ENCODE data around the gene LRG1. TPM values are rescaled to one million over a fixed set of nuclear protein-coding genes. Genes with fewer than 3 reads are reported as not detected.

Gene LRG1
- total RNA-seq, 2 donors from 2014 or later, result 0.67 to 2.3 TPM

DNA sequence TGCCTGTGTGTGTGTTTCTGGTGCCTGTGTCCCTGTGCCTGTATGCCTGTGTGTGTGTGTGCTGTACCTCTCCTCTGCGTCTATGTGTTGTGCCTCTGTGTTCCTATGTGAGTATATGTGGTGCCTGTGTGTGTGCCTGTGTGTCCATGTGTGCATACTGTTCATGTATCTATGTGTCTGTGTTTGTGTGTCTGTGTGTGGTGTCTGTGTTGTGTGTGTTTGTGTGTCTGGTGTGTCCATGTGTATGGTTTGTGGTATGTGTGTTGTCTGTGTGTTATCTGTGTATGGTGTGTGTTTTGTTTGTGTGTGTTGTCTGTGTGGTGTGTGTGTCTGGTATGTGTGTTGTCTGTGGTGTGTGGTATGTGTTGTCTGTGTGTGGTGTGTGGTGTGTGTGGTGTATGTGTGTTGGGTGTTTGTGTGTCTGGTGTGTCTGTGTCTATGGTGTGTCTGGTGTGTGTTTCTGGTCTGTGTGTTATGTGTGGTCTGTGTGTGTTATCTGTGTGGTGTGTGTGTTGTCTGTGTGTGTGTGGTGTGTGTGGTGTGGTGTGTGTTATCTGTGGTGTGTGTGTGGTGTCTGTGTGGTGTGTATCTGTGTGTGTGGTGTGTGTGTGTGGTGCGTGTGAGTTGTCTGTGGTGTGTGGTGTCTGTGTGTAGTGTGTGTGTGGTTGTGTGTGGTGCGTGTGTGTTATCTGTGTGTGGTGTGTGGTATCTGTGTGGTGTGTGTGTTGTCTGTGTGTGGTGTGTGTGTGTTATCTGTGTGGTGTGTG, 47.3 kb downstream of the LRG1 start:
- DNase-seq, result no peak
- H3K4me3 Mint-ChIP-seq, result no peak overlapping the region
- H3K36me3 Mint-ChIP-seq (ENCODE audit: insufficient read depth in 2 of 2), result peaks cover 0 to 2% of the 10 kb centered on the region in 2 donors
- H3K9me3 Mint-ChIP-seq, result no peaks in the 10 kb centered on the region
- no peak for ATAC-seq (replicated peaks in 1 of 2)
- H3K4me1 Mint-ChIP-seq (ENCODE audit: low read depth), result no peaks in the 10 kb centered on the region
- no peak overlapping the region for H3K27ac Mint-ChIP-seq
- H3K27me3 Mint-ChIP-seq (ENCODE audit: low read depth), result no peaks in the 10 kb centered on the region

DNA sequence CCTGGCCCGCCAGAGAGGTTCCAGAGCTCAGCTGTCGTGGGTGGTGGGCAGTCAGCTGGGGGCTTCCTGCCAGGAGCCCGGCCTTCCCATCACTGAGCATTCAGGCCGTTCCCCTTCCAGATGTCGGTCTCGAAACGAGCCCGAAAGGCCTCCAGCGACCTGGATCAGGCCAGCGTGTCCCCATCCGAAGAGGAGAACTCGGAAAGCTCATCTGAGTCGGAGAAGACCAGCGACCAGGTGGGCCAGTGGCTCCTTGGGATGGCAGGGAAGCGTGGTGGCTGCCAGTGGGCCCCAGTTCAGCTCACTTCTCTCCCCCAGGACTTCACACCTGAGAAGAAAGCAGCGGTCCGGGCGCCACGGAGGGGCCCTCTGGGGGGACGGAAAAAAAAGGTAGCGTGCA, 48.4 kb downstream of the LRG1 start:
- no peak overlapping the region for H3K27ac Mint-ChIP-seq
- DNase-seq (no peak), ATAC-seq (replicated peaks in 1 of 2) (no peak)
- no peaks in the 10 kb centered on the region for H3K9me3 Mint-ChIP-seq
- peaks cover 0 to 2% of the 10 kb centered on the region in 2 donors for H3K36me3 Mint-ChIP-seq (ENCODE audit: insufficient read depth in 2 of 2)
- H3K27me3 Mint-ChIP-seq (ENCODE audit: low read depth), result no peaks in the 10 kb centered on the region
- no peak overlapping the region for H3K4me3 Mint-ChIP-seq
- no peaks in the 10 kb centered on the region for H3K4me1 Mint-ChIP-seq (ENCODE audit: low read depth)

DNA sequence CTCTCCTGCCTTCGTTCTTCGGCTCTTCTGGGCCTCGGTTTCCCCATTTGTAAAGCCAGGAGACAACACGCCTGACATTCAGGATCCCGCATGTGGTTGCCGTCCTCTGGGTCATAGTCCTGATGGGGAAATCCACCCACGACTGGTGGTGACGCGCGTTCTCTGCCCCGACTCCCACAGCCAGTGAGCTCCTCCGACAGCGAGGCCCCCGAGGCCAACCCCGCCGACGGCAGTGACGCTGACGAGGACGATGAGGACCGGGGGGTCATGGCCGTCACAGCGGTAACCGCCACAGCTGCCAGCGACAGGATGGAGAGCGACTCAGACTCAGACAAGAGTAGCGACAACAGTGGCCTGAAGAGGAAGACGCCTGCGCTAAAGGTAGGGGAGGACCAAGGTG, 51.3 kb downstream of the LRG1 start:
- no peak for ATAC-seq (replicated peaks in 1 of 2)

DNA sequence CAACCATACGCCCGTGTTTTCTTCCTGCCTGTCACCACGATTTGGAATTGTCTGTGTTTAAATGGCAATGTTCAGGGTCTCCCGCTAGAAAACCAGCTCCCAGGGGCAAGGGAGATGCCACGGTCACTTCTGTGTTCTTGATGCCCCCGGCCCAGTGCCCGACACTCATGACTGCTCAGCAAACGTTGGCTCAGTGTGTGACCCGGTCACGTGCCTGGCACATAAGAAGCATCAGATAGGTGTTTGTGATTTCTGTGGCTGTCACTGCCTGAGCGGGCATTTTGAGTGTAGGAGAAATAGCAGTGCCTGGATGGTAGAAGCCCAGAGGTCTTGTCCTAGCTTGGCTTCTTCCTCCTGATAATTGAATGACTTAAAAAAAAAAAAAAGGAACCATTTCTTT, 52.3 kb downstream of the LRG1 start:
- peaks cover 0 to 4% of the 10 kb centered on the region in 2 donors for H3K36me3 Mint-ChIP-seq (ENCODE audit: insufficient read depth in 2 of 2)
- no peaks in the 10 kb centered on the region for H3K27me3 Mint-ChIP-seq (ENCODE audit: low read depth)
- no peaks in the 10 kb centered on the region for H3K9me3 Mint-ChIP-seq
- no peak for ATAC-seq (replicated peaks in 1 of 2)
- no peak overlapping the region for H3K27ac Mint-ChIP-seq
- DNase-seq, result no peak
- no peak overlapping the region for H3K4me3 Mint-ChIP-seq
- no peaks in the 10 kb centered on the region for H3K4me1 Mint-ChIP-seq (ENCODE audit: low read depth)

More for the DNA sequence above, 51.3 kb downstream of the LRG1 start:
- Mint-ChIP-seq H3K36me3 (ENCODE audit: insufficient read depth in 2 of 2) (peaks cover 0 to 4% of the 10 kb centered on the region in 2 donors), H3K27me3 (ENCODE audit: low read depth) (no peaks in the 10 kb centered on the region), H3K27ac (no peak overlapping the region), H3K4me3 (no peak overlapping the region), H3K4me1 (ENCODE audit: low read depth) (no peaks in the 10 kb centered on the region), H3K9me3 (no peaks in the 10 kb centered on the region)
- DNase-seq, result no peak

Other genes starting within 250 kb of the LRG1 start
- gene TMIGD2, start 237.6 kb downstream of the LRG1 start, total RNA-seq, result 10 to 100 TPM; 19.8 to 29.1 TPM
- gene FSD1, start 235.4 kb downstream of the LRG1 start, total RNA-seq, result 10 to 100 TPM; 17.1 to 22.8 TPM
- gene STAP2, start 201.2 kb downstream of the LRG1 start, total RNA-seq, result 10 to 100 TPM in 1 of 2 donors, 1 to 10 TPM in 1; 8.3 to 10.0 TPM
- gene MPND, start 196.5 kb downstream of the LRG1 start, total RNA-seq, result 10 to 100 TPM in 1 of 2 donors, 1 to 10 TPM in 1; 9.7 to 10.3 TPM
- 10 to 100 TPM; 40.6 TPM for gene SH3GL1, start 139.5 kb downstream of the LRG1 start, total RNA-seq
- gene CHAF1A, start 137.4 kb downstream of the LRG1 start, total RNA-seq, result 10 to 100 TPM; 74.0 to 79.7 TPM
- 10 to 100 TPM; 55.2 to 61.3 TPM for gene UBXN6, start 82.2 kb downstream of the LRG1 start, total RNA-seq
- 10 to 100 TPM; 48.5 to 58.9 TPM for gene HDGFL2, start 67.7 kb downstream of the LRG1 start, total RNA-seq
- under 1 TPM; 0.05 to 0.12 TPM for gene PLIN4, start 21.6 kb downstream of the LRG1 start, total RNA-seq
- gene PLIN5, start 4.8 kb downstream of the LRG1 start, total RNA-seq, result under 1 TPM; 0.24 to 0.81 TPM
- under 1 TPM; 0.05 to 0.19 TPM for gene SEMA6B, start 19.6 kb upstream of the LRG1 start, total RNA-seq
- 10 to 100 TPM; 22.1 to 25.7 TPM for gene TNFAIP8L1, start 99.5 kb upstream of the LRG1 start, total RNA-seq
- gene MYDGF, start 130.3 kb upstream of the LRG1 start, total RNA-seq, result 10 to 100 TPM; 51.9 to 78.8 TPM
- 10 to 100 TPM; 58.8 to 61.0 TPM for gene DPP9, start 183.8 kb upstream of the LRG1 start, total RNA-seq

All from activated T-cell treated with anti-CD3 and anti-CD28 coated beads, Interleukin-2, amount 50 U/mL, for 72 hours (primary cell).